Spleen (tissue), 11 donors: ENCODE results near the gene CLCN5. TPM values are rescaled to one million over a fixed set of nuclear protein-coding genes. Genes with fewer than 3 reads are reported as not detected.

Experiments used
- DNase-seq: peaks from one replicate; pipeline ENCODE4 v3.0.0-alpha.2; 2020
- H3K27ac ChIP-seq, 8 donors: fragments of 200-600 bp; sonication (generic) in 7 of 8; 1 replicate in 4 of 8; 2 replicates in 4 of 8; pipeline versions ENCODE4 v1.5.0 to v1.8.0; 2016 to 2021; ENCODE audit warnings: inconsistent platforms in 4 of 8, mild to moderate bottlenecking in 4 of 8, moderate library complexity in 1 of 8
- H3K27me3 ChIP-seq, 7 donors: fragments of 200-600 bp; sonication (generic) in 6 of 7; replicated peaks in 1 of 7; 1 replicate in 4 of 7; 2 replicates in 3 of 7; pipeline versions ENCODE4 v1.5.0 to v1.8.0; 2016 to 2021; ENCODE audit warnings: inconsistent platforms in 3 of 7, mild to moderate bottlenecking in 1 of 7
- H3K36me3 ChIP-seq, 6 donors: fragments of 200-600 bp; sonication (generic) in 5 of 6; 1 replicate in 4 of 6; 2 replicates in 2 of 6; pipeline versions ENCODE4 v1.5.0 to v1.8.0; 2016 to 2021; ENCODE audit warnings: inconsistent platforms in 2 of 6
- H3K4me1 ChIP-seq, 6 donors: fragments of 200-600 bp; sonication (generic) in 5 of 6; 1 replicate in 3 of 6; 2 replicates in 3 of 6; pipeline versions ENCODE4 v1.5.0 to v1.8.0; 2016 to 2021; ENCODE audit warnings: inconsistent platforms in 3 of 6
- H3K4me3 ChIP-seq, 8 donors: fragments of 200-600 bp; sonication (generic) in 7 of 8; 1 replicate in 4 of 8; 2 replicates in 4 of 8; pipeline versions ENCODE4 v1.5.0 to v1.8.0; 2016 to 2021; ENCODE audit warnings: inconsistent platforms in 4 of 8, mild to moderate bottlenecking in 4 of 8, moderate library complexity in 2 of 8
- H3K9me3 ChIP-seq, 8 donors: fragments of 200-600 bp; sonication (generic) in 7 of 8; 1 replicate in 4 of 8; 2 replicates in 4 of 8; pipeline versions ENCODE4 v1.5.0 to v1.8.0; 2016 to 2021; ENCODE audit warnings: inconsistent platforms in 4 of 8
- POLR2A ChIP-seq, 3 donors: fragments of 450-650 bp; IDR thresholded peaks; one replicate each; pipeline ENCODE4 v1.5.1; 2017; ENCODE audit warnings: antibody characterized with exemption in 3 of 3, mild to moderate bottlenecking in 1 of 3
- POLR2AphosphoS5 ChIP-seq, 3 donors: sonication (generic); formaldehyde crosslinking; IDR thresholded peaks; one replicate each; pipeline ENCODE4 v1.5.1; 2017; ENCODE audit warnings: antibody characterized with exemption in 3 of 3
- WGBS, 5 donors: extraction: QIAGEN DNeasy Blood & Tissue Kit in 3 of 5; methylation state at CpG; one replicate each; pipeline versions ENCODE4 v1.1.5 to v1.1.7; 2013 to 2018; 5-methylcytosine and 5-hydroxymethylcytosine counted together
- intact Hi-C: fragments of 100-400 bp; cut with DNase I; formaldehyde crosslinking; loops from one replicate; pipeline ENCODE4 v1.15.0; 2023; ENCODE audit warnings: low total_unique reads
- polyA plus RNA-seq, 3 donors: library from polyadenylated mRNA; stranded (reverse); fragments of 200-250 nt; gene quantifications; one replicate each; pipeline ENCODE4 v1.2.1, GENCODE V29; 2013
- total RNA-seq, 7 donors: library from RNA; depleted of rRNA in 3 of 7; stranded (reverse); fragments of >200 nt in 3 of 7; fragmentation: NEBNext Ultra II Directional in 4 of 7; extraction: Animal tissue kit (Norgen Biotek cat#: 25700) in 4 of 7; gene quantifications; one replicate each; pipeline versions ENCODE4 v1.1.0 to v1.2.1, GENCODE V29; 2016 to 2021
- TF ChIP-seq, protein P1 (sequence below), 11 experiments: fragments of 200-600 bp in 7 of 11; fragments of 450-650 bp in 4 of 11; sonication (generic) in 4 of 11; IDR thresholded peaks in 8 of 11; conservative IDR thresholded peaks in 3 of 11; 1 replicate in 7 of 11; 2 replicates in 4 of 11; pipeline versions ENCODE4 v1.4.0 to v1.8.0; 2016 to 2021; ENCODE audit warnings: antibody characterized with exemption in 11 of 11, inconsistent platforms in 4 of 11, mild to moderate bottlenecking in 1 of 11
- donor health status: healthy with polysubstance abuse.
- donor health status: DM: no; HTN: no; CAD: no; lungs with moderate emphysema.
- donor health status: DM: no; HTN: no; CAD: no.
- donor health status: Bipolar disorder and iron deficiency.
- donor health status: healthy.
- donor health status: DM: no; HTN: no; CAD: no.
- donor health status: DM: yes; HTN: yes; CAD: no.

CLCN5 gene
- total and polyA plus RNA-seq, 10 donors, result 0.71 to 8.9 (median 6.3) TPM

DNA sequence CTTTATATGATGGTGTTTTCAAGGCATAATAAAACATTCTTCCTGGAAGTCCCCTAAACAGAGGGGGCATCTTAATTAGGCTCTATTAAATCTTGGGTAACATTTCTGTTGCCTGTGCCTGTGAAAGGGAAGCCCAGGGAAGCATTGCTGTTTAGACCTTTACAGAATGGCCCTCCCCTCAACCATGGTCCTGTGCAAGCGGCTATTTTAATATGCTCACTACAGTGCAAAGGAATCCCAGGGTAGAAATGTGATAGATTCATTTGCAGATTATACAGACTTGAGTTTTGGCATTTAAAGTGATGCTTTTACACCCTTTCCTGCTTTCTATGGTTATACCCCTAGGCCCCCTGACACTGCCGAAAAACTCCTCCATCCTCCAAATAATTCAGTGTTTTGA, 65.3 kb downstream of the CLCN5 start:
- no peaks in the 10 kb centered on the region for H3K36me3 ChIP-seq
- H3K9me3 ChIP-seq, result no peaks in the 10 kb centered on the region
- no peak overlapping the region for H3K4me3 ChIP-seq
- H3K27ac ChIP-seq, result no peak overlapping the region
- no peak for TF ChIP-seq POLR2A (IDR thresholded peaks at IDR 0.05)
- TF ChIP-seq, protein P1, sequence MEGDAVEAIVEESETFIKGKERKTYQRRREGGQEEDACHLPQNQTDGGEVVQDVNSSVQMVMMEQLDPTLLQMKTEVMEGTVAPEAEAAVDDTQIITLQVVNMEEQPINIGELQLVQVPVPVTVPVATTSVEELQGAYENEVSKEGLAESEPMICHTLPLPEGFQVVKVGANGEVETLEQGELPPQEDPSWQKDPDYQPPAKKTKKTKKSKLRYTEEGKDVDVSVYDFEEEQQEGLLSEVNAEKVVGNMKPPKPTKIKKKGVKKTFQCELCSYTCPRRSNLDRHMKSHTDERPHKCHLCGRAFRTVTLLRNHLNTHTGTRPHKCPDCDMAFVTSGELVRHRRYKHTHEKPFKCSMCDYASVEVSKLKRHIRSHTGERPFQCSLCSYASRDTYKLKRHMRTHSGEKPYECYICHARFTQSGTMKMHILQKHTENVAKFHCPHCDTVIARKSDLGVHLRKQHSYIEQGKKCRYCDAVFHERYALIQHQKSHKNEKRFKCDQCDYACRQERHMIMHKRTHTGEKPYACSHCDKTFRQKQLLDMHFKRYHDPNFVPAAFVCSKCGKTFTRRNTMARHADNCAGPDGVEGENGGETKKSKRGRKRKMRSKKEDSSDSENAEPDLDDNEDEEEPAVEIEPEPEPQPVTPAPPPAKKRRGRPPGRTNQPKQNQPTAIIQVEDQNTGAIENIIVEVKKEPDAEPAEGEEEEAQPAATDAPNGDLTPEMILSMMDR (IDR thresholded peaks at IDR 0.05 in 8 of 11, conservative IDR thresholded peaks at IDR 0.05 in 3 of 11), result no peak
- TF ChIP-seq POLR2AphosphoS5 (IDR thresholded peaks at IDR 0.05), result no peak
- intact Hi-C loops, result no loop called here
- DNase-seq, result no peak
- peaks cover 0 to 4% (median 0%) of the 10 kb centered on the region in 7 donors for H3K27me3 ChIP-seq
- no peaks in the 10 kb centered on the region for H3K4me1 ChIP-seq
- WGBS, 5 donors, result 82 to 96% (median 89%) methylated on average over 2 of the region's 2 CpGs

DNA sequence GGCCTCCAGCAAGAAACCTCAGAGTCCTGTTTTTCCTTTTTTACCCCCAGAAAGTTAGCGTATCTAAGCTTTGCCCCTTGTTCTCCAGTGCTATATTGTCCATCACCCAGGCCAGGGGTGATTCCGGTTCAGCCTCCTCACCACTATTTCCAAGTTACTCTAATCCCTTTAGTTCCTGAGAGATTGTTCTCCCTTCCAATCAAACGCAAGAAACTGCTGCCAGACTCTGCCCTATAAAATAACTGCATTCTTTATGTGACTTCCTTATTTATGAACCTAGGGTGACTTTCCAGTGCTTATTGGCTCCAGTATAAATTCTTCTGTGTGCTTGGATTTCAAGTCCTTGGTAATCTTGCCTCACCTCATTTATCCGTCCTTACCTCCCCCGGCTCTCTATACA, 65.7 kb downstream of the CLCN5 start:
- H3K4me1 ChIP-seq, result no peaks in the 10 kb centered on the region
- no peaks in the 10 kb centered on the region for H3K9me3 ChIP-seq
- intact Hi-C loops, result no loop called here
- 79 to 90% (median 85%) methylated on average over 5 of the region's 5 CpGs for WGBS, 5 donors
- H3K27me3 ChIP-seq, result peaks cover 0 to 4% (median 0%) of the 10 kb centered on the region in 7 donors
- no peaks in the 10 kb centered on the region for H3K36me3 ChIP-seq
- DNase-seq, result no peak
- no peak overlapping the region for H3K27ac ChIP-seq
- H3K4me3 ChIP-seq, result no peak overlapping the region
- no peak for TF ChIP-seq POLR2AphosphoS5 (IDR thresholded peaks at IDR 0.05)
- TF ChIP-seq POLR2A (IDR thresholded peaks at IDR 0.05), result no peak
- TF ChIP-seq, protein P1 (IDR thresholded peaks at IDR 0.05 in 8 of 11, conservative IDR thresholded peaks at IDR 0.05 in 3 of 11), result no peak

DNA sequence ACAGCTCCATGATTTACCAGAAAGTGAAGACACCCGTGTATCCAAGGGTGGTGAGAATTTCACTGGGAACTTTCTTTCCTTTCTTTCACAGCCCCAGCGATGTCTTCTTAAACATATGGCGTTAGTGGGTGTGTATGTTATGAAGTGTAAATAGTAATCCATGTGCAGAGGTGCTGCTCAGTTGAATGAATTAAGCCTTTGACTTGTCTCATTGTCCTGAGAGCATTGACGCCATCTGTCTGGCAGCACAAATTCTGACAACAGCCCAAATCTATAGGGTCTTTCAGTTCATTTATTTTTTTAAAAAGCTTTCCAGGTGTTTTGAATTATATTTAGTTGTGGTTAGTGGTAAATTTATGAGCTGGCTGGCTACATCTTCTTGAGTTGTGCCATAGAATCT, 69.4 kb downstream of the CLCN5 start:
- WGBS, 5 donors, result 82 to 97% (median 92%) methylated on average over 4 of the region's 4 CpGs

DNA sequence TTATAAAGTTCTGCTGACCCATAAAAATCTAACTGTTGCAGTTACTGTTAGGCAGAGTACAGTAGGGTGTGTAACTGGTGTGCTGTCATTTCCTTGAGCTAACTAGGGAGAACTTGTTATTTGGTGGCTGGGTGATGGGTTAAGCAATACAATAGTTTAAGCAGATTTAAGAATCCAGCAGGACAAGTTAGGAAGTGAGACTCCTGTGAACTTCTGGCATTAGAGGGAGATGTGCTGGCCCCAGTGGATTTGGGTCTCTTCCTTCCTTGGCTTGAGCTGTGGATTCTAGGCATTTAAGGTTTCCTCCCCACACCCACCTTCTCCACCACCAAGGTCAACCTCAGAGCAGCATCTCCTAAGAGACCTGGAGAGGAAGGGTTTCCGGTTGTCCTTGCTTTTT, 70.5 kb downstream of the CLCN5 start:
- no peaks in the 10 kb centered on the region for H3K36me3 ChIP-seq
- TF ChIP-seq, protein P1 (IDR thresholded peaks at IDR 0.05 in 8 of 11, conservative IDR thresholded peaks at IDR 0.05 in 3 of 11), result no peak
- TF ChIP-seq POLR2A (IDR thresholded peaks at IDR 0.05) (no peak), POLR2AphosphoS5 (IDR thresholded peaks at IDR 0.05) (no peak)
- H3K4me1 ChIP-seq, result no peaks in the 10 kb centered on the region
- no peaks in the 10 kb centered on the region for H3K9me3 ChIP-seq
- H3K27ac ChIP-seq, result no peak overlapping the region
- no peak for DNase-seq
- whole genome bisulfite sequencing, 5 donors, result 67 to 92% (median 79%) methylated on average over 1 of the region's 1 CpG
- intact Hi-C loops, result no loop called here
- peaks cover 0 to 6% (median 0%) of the 10 kb centered on the region in 7 donors for H3K27me3 ChIP-seq
- no peak overlapping the region for H3K4me3 ChIP-seq

More for the DNA sequence above, 69.4 kb downstream of the CLCN5 start:
- Histone ChIP-seq H3K27ac (no peak overlapping the region), H3K4me3 (no peak overlapping the region), H3K4me1 (no peaks in the 10 kb centered on the region), H3K27me3 (peaks cover 0 to 6% (median 0%) of the 10 kb centered on the region in 7 donors), H3K36me3 (no peaks in the 10 kb centered on the region), H3K9me3 (no peaks in the 10 kb centered on the region)
- intact Hi-C loops, result no loop called here
- TF ChIP-seq POLR2A (IDR thresholded peaks at IDR 0.05) (no peak), POLR2AphosphoS5 (IDR thresholded peaks at IDR 0.05) (no peak)
- TF ChIP-seq, protein P1 (IDR thresholded peaks at IDR 0.05 in 8 of 11, conservative IDR thresholded peaks at IDR 0.05 in 3 of 11), result no peak
- no peak for DNase-seq
